Measurements from ENCODE around the gene CKS1B. TPM values are rescaled to one million over a fixed set of nuclear protein-coding genes. Genes with fewer than 3 reads are reported as not detected.

The CKS1B gene
- total RNA-seq, 1 experiment from 2014 or later, result 259 TPM

- Mint-ChIP-seq H3K9me3 (ENCODE audit: unreplicated experiment) (no peaks in the 10 kb centered on the region), H3K4me1 (ENCODE audit: low read depth, unreplicated experiment) (peaks cover 37% of the 10 kb centered on the region), H3K4me3 (ENCODE audit: unreplicated experiment) (no peak overlapping the region), H3K36me3 (ENCODE audit: insufficient read depth, unreplicated experiment) (peaks cover 36% of the 10 kb centered on the region), H3K27ac (ENCODE audit: unreplicated experiment) (no peak overlapping the region), H3K27me3 (ENCODE audit: insufficient read depth, unreplicated experiment) (no peaks in the 10 kb centered on the region)
- Histone ChIP-seq H3K4me3 (ENCODE audit: low read depth, low read length) (no peak overlapping the region), H3K4me1 (peaks cover 24% of the 10 kb centered on the region), H3K9me3 (no peaks in the 10 kb centered on the region), H3K36me3 (ENCODE audit: control insufficient read depth, insufficient read depth, low read length) (peaks cover 5% of the 10 kb centered on the region), H3K27me3 (replicated peaks; ENCODE audit: control insufficient read depth, insufficient read depth, low read length) (no peaks in the 10 kb centered on the region)
- ChIA-PET POLR2A (no interaction called here), CTCF (no interaction called here)
- no peak for DNase-seq
- intact Hi-C loops (cut with micrococcal nuclease; ENCODE audit: unreplicated experiment), result no loop called here
- TF ChIP-seq CTCF (IDR thresholded peaks at IDR 0.05; ENCODE audit: insufficient read depth in 1 of 2, low read depth in 1 of 2, low read length in 1 of 2, severe bottlenecking in 1 of 2, unreplicated experiment in 1 of 2), result no peak
- BruUV-seq (replicated peaks), result no TSS peak
Measured at GRCh38 chr1:154967331-154967950, 7.0 kb upstream of the CKS1B start.

GRCh38 chr1:154968731-154969130 lies 5.8 kb upstream of the CKS1B start:
- H3K27me3 ChIP-seq (replicated peaks; ENCODE audit: control insufficient read depth, insufficient read depth, low read length), result no peaks in the 10 kb centered on the region
- Mint-ChIP-seq H3K9me3 (ENCODE audit: unreplicated experiment) (no peaks in the 10 kb centered on the region), H3K36me3 (ENCODE audit: insufficient read depth, unreplicated experiment) (peaks cover 26% of the 10 kb centered on the region), H3K27me3 (ENCODE audit: insufficient read depth, unreplicated experiment) (no peaks in the 10 kb centered on the region), H3K27ac (ENCODE audit: unreplicated experiment) (peak overlapping the region; percentile 17), H3K4me1 (ENCODE audit: low read depth, unreplicated experiment) (peaks cover 37% of the 10 kb centered on the region), H3K4me3 (ENCODE audit: unreplicated experiment) (no peak overlapping the region)
- DNase-seq, result no peak
- ChIA-PET POLR2A (no interaction called here), CTCF (no interaction called here)
- peaks cover 5% of the 10 kb centered on the region for H3K36me3 ChIP-seq (ENCODE audit: control insufficient read depth, insufficient read depth, low read length)
- H3K9me3 ChIP-seq, result no peaks in the 10 kb centered on the region
- TF ChIP-seq CTCF (IDR thresholded peaks at IDR 0.05; ENCODE audit: insufficient read depth in 1 of 2, low read depth in 1 of 2, low read length in 1 of 2, severe bottlenecking in 1 of 2, unreplicated experiment in 1 of 2), result no peak
- peaks cover 27% of the 10 kb centered on the region for H3K4me1 ChIP-seq
- H3K4me3 ChIP-seq (ENCODE audit: low read depth, low read length), result no peak overlapping the region
- BruUV-seq (replicated peaks), result no TSS peak
- intact Hi-C loops (cut with micrococcal nuclease; ENCODE audit: unreplicated experiment), result no loop called here

GRCh38 chr1:154969246-154969645 lies 5.2 kb upstream of the CKS1B start:
- DNase-seq, result no peak
- Histone ChIP-seq H3K9me3 (no peaks in the 10 kb centered on the region), H3K4me3 (ENCODE audit: low read depth, low read length) (no peak overlapping the region), H3K4me1 (peaks cover 27% of the 10 kb centered on the region), H3K27me3 (replicated peaks; ENCODE audit: control insufficient read depth, insufficient read depth, low read length) (no peaks in the 10 kb centered on the region), H3K36me3 (ENCODE audit: control insufficient read depth, insufficient read depth, low read length) (peaks cover 5% of the 10 kb centered on the region)
- BruUV-seq (replicated peaks), result no TSS peak
- ChIA-PET CTCF (no interaction called here), POLR2A (no interaction called here)
- Mint-ChIP-seq H3K4me1 (ENCODE audit: low read depth, unreplicated experiment) (peaks cover 34% of the 10 kb centered on the region), H3K27me3 (ENCODE audit: insufficient read depth, unreplicated experiment) (no peaks in the 10 kb centered on the region), H3K9me3 (ENCODE audit: unreplicated experiment) (no peaks in the 10 kb centered on the region), H3K27ac (ENCODE audit: unreplicated experiment) (peak overlapping the region; percentile 17), H3K36me3 (ENCODE audit: insufficient read depth, unreplicated experiment) (peaks cover 23% of the 10 kb centered on the region), H3K4me3 (ENCODE audit: unreplicated experiment) (peak overlapping the region; percentile 38)
- TF ChIP-seq CTCF (IDR thresholded peaks at IDR 0.05; ENCODE audit: insufficient read depth in 1 of 2, low read depth in 1 of 2, low read length in 1 of 2, severe bottlenecking in 1 of 2, unreplicated experiment in 1 of 2), result no peak
- intact Hi-C loops (cut with micrococcal nuclease; ENCODE audit: unreplicated experiment), result no loop called here
